Cardiac muscle cell (in vitro differentiated cells and primary cell): Measurements from ENCODE around the gene MRRF. TPM values are rescaled to one million over a fixed set of nuclear protein-coding genes. Genes with fewer than 3 reads are reported as not detected.

ENCODE experiments used
- DNase-seq, 2 donors: peaks; one replicate each; pipeline versions ENCODE4 v3.0.0 to v3.0.0-alpha.2; 2010 to 2017; ENCODE audit warnings: low read depth in 1 of 2, low spot score in 1 of 2
- H3K27ac ChIP-seq: fragments of 200-600 bp; sonication (generic); 2 replicates; pipeline ENCODE4 v1.5.1; 2016
- H3K27me3 ChIP-seq: fragments of 200-600 bp; sonication (generic); 2 replicates; pipeline ENCODE4 v1.6.0; 2016; ENCODE audit warnings: control low read depth
- H3K36me3 ChIP-seq: fragments of 200-600 bp; sonication (generic); 2 replicates; pipeline ENCODE4 v1.5.1; 2016; ENCODE audit warnings: control low read depth
- H3K4me1 ChIP-seq: fragments of 200-600 bp; sonication (generic); 2 replicates; pipeline ENCODE4 v1.8.1; 2017; ENCODE audit warnings: low read depth, mild to moderate bottlenecking, mixed run types
- H3K4me3 ChIP-seq: fragments of 200-600 bp; sonication (generic); 2 replicates; pipeline ENCODE4 v1.5.1; 2016; ENCODE audit warnings: mild to moderate bottlenecking
- H3K9me3 ChIP-seq: fragments of 200-600 bp; sonication (generic); 2 replicates; pipeline ENCODE4 v1.5.1; 2017; ENCODE audit warnings: low read depth, mild to moderate bottlenecking, control low read depth
- CTCF ChIP-seq: IDR thresholded peaks from 2 replicates; pipeline ENCODE4 v1.5.1; 2012; ENCODE audit warnings: low read depth, mild to moderate bottlenecking, low read length
- polyA plus RNA-seq: library from polyadenylated mRNA; unstranded; fragments of >200 nt; fragmentation: Nextera tagmentation; extraction: Ambion mirVana; gene quantifications from 2 replicates; pipeline ENCODE4 v1.2.1, GENCODE V29; 2016
- total RNA-seq: library from RNA; depleted of rRNA; stranded (reverse); fragments of >200 nt; gene quantifications from 2 replicates; pipeline ENCODE4 v1.2.3, GENCODE V29; 2016

The MRRF gene
- total and polyA plus RNA-seq, 2 experiments from 2014 or later = 44.4 to 45.5 TPM

- no peak overlapping the region for H3K4me3 ChIP-seq
- no peaks in the 10 kb centered on the region for H3K27me3 ChIP-seq
- TF ChIP-seq CTCF = no peak
- H3K9me3 ChIP-seq = no peaks in the 10 kb centered on the region
- no peaks in the 10 kb centered on the region for H3K36me3 ChIP-seq
- H3K27ac ChIP-seq = no peak overlapping the region
- no peak for DNase-seq
- no peaks in the 10 kb centered on the region for H3K4me1 ChIP-seq
Measured at GRCh38 chr9:122333169-122333808, 68.6 kb downstream of the MRRF start.

GRCh38 chr9:122334916-122335315, 70.2 kb downstream of the MRRF start:
- Histone ChIP-seq H3K36me3 (no peaks in the 10 kb centered on the region), H3K4me3 (no peak overlapping the region), H3K27ac (no peak overlapping the region), H3K27me3 (no peaks in the 10 kb centered on the region), H3K4me1 (no peaks in the 10 kb centered on the region), H3K9me3 (no peaks in the 10 kb centered on the region)
- peak in 1 of 2 donors; percentile 23 for DNase-seq
- TF ChIP-seq CTCF = no peak

DNA sequence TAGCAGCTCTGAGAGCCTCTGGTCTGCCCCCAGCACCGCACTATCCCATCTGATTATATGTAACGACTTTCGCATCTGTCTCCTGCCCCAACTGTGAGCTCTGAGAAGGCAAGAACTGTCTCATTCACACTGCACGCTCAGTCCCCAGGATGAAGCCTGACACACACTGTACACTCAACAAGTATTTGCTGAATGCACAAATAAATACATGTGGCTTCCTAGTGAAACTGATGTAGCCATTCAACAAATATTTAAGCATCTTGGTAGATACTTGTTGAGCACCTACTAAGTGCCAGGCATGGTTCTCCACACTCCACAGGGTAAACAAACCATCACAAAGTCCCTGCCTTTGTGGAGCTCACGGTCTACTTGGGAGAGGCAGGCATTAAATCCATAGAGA, 71.5 kb downstream of the MRRF start:
- Histone ChIP-seq H3K27ac (no peak overlapping the region), H3K27me3 (no peaks in the 10 kb centered on the region), H3K36me3 (no peaks in the 10 kb centered on the region), H3K4me3 (no peak overlapping the region), H3K4me1 (no peaks in the 10 kb centered on the region), H3K9me3 (no peaks in the 10 kb centered on the region)
- no peak for TF ChIP-seq CTCF
- DNase-seq = no peak

DNA sequence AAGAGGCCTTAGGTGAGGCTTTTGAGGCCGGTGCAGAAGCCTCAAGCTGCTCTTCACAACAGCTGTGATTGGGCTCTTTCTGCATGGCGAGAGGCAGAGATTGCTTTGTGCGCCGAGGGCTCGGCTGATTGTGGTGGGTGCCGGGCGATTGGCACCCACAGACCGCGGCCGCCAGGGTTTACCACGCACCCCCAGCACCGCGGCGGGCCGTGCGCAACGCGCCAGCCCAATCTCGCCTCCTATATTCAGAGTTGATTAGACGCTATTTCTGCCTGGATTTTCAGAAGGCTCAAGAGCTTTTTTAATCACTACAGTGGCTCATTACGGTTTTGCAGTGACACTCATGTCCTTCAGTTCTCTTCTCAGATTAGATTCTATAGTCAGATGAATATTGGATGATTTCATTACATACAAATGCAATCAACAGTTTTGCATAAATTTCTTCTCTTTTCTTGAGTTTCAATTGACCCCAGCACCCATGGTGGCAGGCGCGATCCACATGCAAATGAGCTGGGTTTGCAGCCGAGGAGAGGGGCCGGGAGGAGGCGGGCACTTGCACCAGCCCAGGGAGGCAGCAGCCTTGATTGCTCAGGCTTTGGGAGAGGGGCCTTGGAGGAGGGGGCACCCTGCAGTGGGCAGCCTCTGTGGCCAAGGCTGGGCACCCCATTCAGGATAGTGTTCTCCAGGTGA, 72.3 kb downstream of the MRRF start:
- Histone ChIP-seq H3K27me3 (no peaks in the 10 kb centered on the region), H3K27ac (no peak overlapping the region), H3K4me3 (no peak overlapping the region), H3K4me1 (no peaks in the 10 kb centered on the region), H3K9me3 (no peaks in the 10 kb centered on the region), H3K36me3 (no peaks in the 10 kb centered on the region)
- TF ChIP-seq CTCF = no peak
- no peak for DNase-seq

DNA sequence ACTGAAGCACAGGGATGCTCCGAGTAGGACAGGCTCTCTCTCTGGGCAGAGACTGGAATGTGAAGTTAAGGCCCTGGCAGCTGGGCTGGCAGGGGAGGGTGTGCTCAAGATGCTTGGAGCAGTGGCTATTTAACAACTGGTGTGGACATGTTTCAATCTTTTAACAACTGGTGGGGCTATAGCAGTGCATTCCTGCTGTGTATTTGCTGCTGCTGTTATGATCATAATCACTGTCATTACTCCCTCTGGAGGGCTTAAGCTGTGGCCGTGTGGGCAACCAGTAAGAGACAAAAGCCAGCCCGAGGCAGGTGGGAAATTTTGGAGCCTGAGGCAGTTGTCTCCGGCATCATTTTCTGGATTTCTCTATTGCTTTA, 72.9 kb downstream of the MRRF start:
- no peak for DNase-seq
- Histone ChIP-seq H3K4me3 (no peak overlapping the region), H3K27me3 (no peaks in the 10 kb centered on the region), H3K36me3 (no peaks in the 10 kb centered on the region), H3K9me3 (no peaks in the 10 kb centered on the region), H3K4me1 (no peaks in the 10 kb centered on the region), H3K27ac (no peak overlapping the region)
- no peak for TF ChIP-seq CTCF
